Measurements from ENCODE around the gene SPOCK1.

Gene SPOCK1

DNA sequence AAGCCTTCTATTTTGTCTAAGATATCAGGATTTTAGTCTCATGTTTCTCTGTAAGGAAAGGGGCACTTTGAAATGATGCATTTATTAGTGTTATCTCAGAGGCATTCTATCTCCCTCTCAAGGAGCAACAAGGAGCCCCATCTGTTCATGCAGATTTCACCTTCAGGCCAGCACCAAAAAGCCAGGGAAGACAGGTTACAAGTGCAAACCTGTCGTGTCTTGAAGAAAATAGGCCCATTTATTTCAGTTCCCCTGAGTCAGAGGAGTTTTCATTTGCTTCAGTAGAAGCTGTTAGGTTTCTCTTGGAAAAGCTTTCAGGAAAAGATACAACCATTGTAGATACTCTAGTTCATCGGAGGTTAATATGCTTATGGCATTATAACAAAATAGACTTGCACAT is 97.2 kb downstream of the SPOCK1 start:
- no peak for DNase-seq (ENCODE audit: low read depth)
- TF ChIP-seq MYC (IDR thresholded peaks at IDR 0.05; ENCODE audit: low read depth, low read length) (no peak), POLR2A (IDR thresholded peaks at IDR 0.05; ENCODE audit: extremely low read depth, insufficient read length) (no peak)
- TF ChIP-seq, protein P1, sequence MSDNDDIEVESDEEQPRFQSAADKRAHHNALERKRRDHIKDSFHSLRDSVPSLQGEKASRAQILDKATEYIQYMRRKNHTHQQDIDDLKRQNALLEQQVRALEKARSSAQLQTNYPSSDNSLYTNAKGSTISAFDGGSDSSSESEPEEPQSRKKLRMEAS (IDR thresholded peaks at IDR 0.05; ENCODE audit: low read depth, low read length) = no peak
- TF ChIP-seq, protein P2, sequence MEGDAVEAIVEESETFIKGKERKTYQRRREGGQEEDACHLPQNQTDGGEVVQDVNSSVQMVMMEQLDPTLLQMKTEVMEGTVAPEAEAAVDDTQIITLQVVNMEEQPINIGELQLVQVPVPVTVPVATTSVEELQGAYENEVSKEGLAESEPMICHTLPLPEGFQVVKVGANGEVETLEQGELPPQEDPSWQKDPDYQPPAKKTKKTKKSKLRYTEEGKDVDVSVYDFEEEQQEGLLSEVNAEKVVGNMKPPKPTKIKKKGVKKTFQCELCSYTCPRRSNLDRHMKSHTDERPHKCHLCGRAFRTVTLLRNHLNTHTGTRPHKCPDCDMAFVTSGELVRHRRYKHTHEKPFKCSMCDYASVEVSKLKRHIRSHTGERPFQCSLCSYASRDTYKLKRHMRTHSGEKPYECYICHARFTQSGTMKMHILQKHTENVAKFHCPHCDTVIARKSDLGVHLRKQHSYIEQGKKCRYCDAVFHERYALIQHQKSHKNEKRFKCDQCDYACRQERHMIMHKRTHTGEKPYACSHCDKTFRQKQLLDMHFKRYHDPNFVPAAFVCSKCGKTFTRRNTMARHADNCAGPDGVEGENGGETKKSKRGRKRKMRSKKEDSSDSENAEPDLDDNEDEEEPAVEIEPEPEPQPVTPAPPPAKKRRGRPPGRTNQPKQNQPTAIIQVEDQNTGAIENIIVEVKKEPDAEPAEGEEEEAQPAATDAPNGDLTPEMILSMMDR (IDR thresholded peaks at IDR 0.05; ENCODE audit: low read depth, low read length) = no peak
- no peak overlapping the region for H3K4me3 ChIP-seq (ENCODE audit: low read depth, low read length)

DNA sequence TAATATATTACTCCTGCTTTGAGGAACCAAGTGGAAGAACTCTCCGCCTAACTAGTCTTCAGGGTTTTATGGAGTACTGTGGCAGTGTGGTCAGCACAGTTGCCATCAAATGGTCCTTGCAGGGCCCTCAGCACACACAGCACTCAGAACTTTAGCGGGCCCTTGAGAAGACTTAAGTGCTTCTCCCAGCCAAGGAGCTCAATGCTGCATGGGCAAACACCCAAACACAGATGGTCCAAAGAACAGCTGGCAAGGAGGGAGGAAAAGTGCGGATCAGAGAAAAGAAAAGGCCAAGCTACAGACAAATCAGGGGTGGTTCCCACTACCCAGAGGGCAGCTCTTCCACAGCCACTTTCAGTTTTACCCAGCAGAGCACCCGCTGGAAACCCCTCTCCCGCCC is 98.6 kb downstream of the SPOCK1 start:
- TF ChIP-seq MYC (IDR thresholded peaks at IDR 0.05; ENCODE audit: low read depth, low read length) (no peak), POLR2A (IDR thresholded peaks at IDR 0.05; ENCODE audit: extremely low read depth, insufficient read length) (no peak)
- TF ChIP-seq, protein P2 (IDR thresholded peaks at IDR 0.05; ENCODE audit: low read depth, low read length) = no peak
- TF ChIP-seq, protein P1 (IDR thresholded peaks at IDR 0.05; ENCODE audit: low read depth, low read length) = no peak
- DNase-seq (ENCODE audit: low read depth) = no peak

DNA sequence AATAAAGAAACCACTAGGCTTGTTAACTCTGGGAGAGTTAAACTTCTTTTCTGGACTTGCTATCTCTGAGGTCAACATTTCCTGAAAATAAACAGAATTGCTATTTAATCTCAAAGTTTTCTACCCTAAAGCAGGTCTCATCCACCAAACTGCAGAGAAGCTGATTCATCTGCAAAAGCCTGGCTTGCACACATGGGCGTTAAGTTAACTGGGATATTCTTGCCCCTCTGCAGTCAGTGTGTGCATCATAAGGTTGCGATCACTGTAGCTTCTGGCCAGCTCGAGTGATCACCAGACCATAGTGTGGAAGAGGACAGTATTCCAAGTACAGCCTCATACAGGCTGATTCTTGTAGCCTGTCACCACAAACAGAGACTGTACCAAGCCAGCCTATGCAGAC is 99.2 kb downstream of the SPOCK1 start:
- no peak overlapping the region for H3K4me3 ChIP-seq (ENCODE audit: low read depth, low read length)
- no peak for DNase-seq (ENCODE audit: low read depth)
- no peak for TF ChIP-seq MYC (IDR thresholded peaks at IDR 0.05; ENCODE audit: low read depth, low read length)
- TF ChIP-seq, protein P1 (IDR thresholded peaks at IDR 0.05; ENCODE audit: low read depth, low read length) = no peak
- TF ChIP-seq, protein P2 (IDR thresholded peaks at IDR 0.05; ENCODE audit: low read depth, low read length) = no peak
- TF ChIP-seq POLR2A (IDR thresholded peaks at IDR 0.05; ENCODE audit: extremely low read depth, insufficient read length) = no peak

More for the DNA sequence above, 98.6 kb downstream of the SPOCK1 start:
- no peak overlapping the region for H3K4me3 ChIP-seq (ENCODE audit: low read depth, low read length)

DNA sequence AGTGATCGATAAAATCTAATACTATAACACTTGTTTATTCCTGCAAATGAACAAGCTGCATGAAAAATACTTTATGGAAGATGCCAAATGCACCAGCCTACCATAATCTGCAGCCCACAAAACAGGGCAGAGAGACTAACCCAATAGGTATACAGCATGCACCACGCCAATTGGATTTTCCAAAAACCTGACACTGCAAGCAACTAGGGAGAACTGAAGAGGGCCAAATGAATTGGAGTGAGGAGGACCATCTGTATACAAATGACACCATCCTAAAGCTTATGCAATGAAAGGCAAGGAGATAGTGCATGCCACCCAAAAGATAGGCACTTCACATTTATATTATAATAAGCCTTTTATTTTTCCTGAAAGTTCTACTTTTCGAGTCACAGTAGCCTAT is 100.4 kb downstream of the SPOCK1 start:
- H3K4me3 ChIP-seq (ENCODE audit: low read depth, low read length) = no peak overlapping the region
- TF ChIP-seq, protein P2 (IDR thresholded peaks at IDR 0.05; ENCODE audit: low read depth, low read length) = no peak
- no peak for TF ChIP-seq POLR2A (IDR thresholded peaks at IDR 0.05; ENCODE audit: extremely low read depth, insufficient read length)
- TF ChIP-seq, protein P1 (IDR thresholded peaks at IDR 0.05; ENCODE audit: low read depth, low read length) = no peak
- no peak for DNase-seq (ENCODE audit: low read depth)

DNA sequence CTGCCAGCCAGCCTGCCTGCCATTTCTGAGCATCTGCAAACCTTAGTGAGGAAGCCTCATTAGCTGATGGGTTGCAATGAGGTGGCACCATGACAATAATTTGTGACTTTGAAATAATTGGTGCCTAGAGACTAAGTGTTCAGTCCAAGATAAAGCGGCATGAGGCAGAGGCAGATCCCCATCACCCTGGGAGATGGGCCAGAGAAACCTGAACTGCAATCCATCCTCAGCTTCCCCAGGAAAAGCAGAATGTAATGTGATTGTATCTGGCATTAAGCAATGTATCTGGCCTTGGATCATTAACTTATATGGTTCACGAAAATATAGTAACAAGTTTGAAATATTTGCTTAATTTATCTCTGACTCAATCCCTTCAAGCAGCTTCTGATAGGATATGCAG is 101.0 kb downstream of the SPOCK1 start:
- no peak for DNase-seq (ENCODE audit: low read depth)
- TF ChIP-seq, protein P2 (IDR thresholded peaks at IDR 0.05; ENCODE audit: low read depth, low read length) = no peak
- no peak for TF ChIP-seq MYC (IDR thresholded peaks at IDR 0.05; ENCODE audit: low read depth, low read length)
- TF ChIP-seq, protein P1 (IDR thresholded peaks at IDR 0.05; ENCODE audit: low read depth, low read length) = no peak
- no peak for TF ChIP-seq POLR2A (IDR thresholded peaks at IDR 0.05; ENCODE audit: extremely low read depth, insufficient read length)
- no peak overlapping the region for H3K4me3 ChIP-seq (ENCODE audit: low read depth, low read length)
